GM21576 (cell line): ENCODE data around the gene NOS2.
"Not testable (repeated sequence)": the region's sequence is repeated elsewhere in the genome, so short reads cannot be mapped to it uniquely, and the experiment has no call there.

Experiments used
- ATAC-seq: cut with Tn5 transposase; IDR thresholded peaks from one replicate; pipeline ENCODE4 v1.9.1; 2021; ENCODE audit warnings: mild to moderate bottlenecking, moderate library complexity; ENCODE audit not compliant: unreplicated experiment

The NOS2 gene

GRCh38 chr17:27800522-27800921 lies at the start of gene NOS2:
NOS2 (minus strand) TSS chr17:27800529; CDS start chr17:27798809, 1,720 bp downstream.
- ATAC-seq, result no peak

GRCh38 chr17:27849474-27850185 lies 49.3 kb upstream of the NOS2 start:
- no peak for ATAC-seq

- ATAC-seq, result no peak
These were observed 48.6 kb upstream of the NOS2 start for GRCh38 chr17:27848931-27849330.

GRCh38 chr17:27846808-27847307 lies 46.5 kb upstream of the NOS2 start:
- not testable (repeated sequence) for ATAC-seq

- ATAC-seq, result no peak
These were observed 45.8 kb upstream of the NOS2 start for GRCh38 chr17:27846042-27846655.

GRCh38 chr17:27845264-27846041 lies 45.1 kb upstream of the NOS2 start:
- ATAC-seq, result no peak

- no peak for ATAC-seq
These were observed 40.4 kb upstream of the NOS2 start for GRCh38 chr17:27840688-27841087.

- ATAC-seq, result not testable (repeated sequence)
These were observed 40.0 kb upstream of the NOS2 start for GRCh38 chr17:27840406-27840678.

- not testable (repeated sequence) for ATAC-seq
These were observed 39.5 kb upstream of the NOS2 start for GRCh38 chr17:27839571-27840405.

GRCh38 chr17:27838607-27839006 lies 38.3 kb upstream of the NOS2 start:
- not testable (repeated sequence) for ATAC-seq

GRCh38 chr17:27837769-27838168 lies 37.4 kb upstream of the NOS2 start:
- ATAC-seq, result not testable (repeated sequence)

GRCh38 chr17:27836651-27837050 lies 36.3 kb upstream of the NOS2 start:
- ATAC-seq, result no peak

- ATAC-seq, result no peak
These were observed 34.2 kb upstream of the NOS2 start for GRCh38 chr17:27834571-27834970.

GRCh38 chr17:27832831-27833230 lies 32.5 kb upstream of the NOS2 start:
- no peak for ATAC-seq

GRCh38 chr17:27829888-27830287 lies 29.6 kb upstream of the NOS2 start:
- ATAC-seq, result not testable (repeated sequence)

- ATAC-seq, result not testable (repeated sequence)
These were observed 28.9 kb upstream of the NOS2 start for GRCh38 chr17:27829143-27829711.

GRCh38 chr17:27825459-27825858 lies 25.1 kb upstream of the NOS2 start:
- ATAC-seq, result no peak

- no peak for ATAC-seq
These were observed 24.4 kb upstream of the NOS2 start for GRCh38 chr17:27824745-27825144.

- ATAC-seq, result no peak
These were observed 23.9 kb upstream of the NOS2 start for GRCh38 chr17:27824176-27824715.

GRCh38 chr17:27822108-27822507 lies 21.8 kb upstream of the NOS2 start:
- ATAC-seq, result not testable (repeated sequence)
